HG02588 (cell line): ENCODE results near the gene MOK.
"Not testable (repeated sequence)": the region's sequence is repeated elsewhere in the genome, so short reads cannot be mapped to it uniquely, and the experiment has no call there.

Experiments used
- ATAC-seq: cut with Tn5 transposase; IDR thresholded peaks from one replicate; pipeline ENCODE4 v1.9.1; 2021; ENCODE audit warnings: mild to moderate bottlenecking, moderate library complexity; ENCODE audit not compliant: unreplicated experiment

The MOK gene

DNA sequence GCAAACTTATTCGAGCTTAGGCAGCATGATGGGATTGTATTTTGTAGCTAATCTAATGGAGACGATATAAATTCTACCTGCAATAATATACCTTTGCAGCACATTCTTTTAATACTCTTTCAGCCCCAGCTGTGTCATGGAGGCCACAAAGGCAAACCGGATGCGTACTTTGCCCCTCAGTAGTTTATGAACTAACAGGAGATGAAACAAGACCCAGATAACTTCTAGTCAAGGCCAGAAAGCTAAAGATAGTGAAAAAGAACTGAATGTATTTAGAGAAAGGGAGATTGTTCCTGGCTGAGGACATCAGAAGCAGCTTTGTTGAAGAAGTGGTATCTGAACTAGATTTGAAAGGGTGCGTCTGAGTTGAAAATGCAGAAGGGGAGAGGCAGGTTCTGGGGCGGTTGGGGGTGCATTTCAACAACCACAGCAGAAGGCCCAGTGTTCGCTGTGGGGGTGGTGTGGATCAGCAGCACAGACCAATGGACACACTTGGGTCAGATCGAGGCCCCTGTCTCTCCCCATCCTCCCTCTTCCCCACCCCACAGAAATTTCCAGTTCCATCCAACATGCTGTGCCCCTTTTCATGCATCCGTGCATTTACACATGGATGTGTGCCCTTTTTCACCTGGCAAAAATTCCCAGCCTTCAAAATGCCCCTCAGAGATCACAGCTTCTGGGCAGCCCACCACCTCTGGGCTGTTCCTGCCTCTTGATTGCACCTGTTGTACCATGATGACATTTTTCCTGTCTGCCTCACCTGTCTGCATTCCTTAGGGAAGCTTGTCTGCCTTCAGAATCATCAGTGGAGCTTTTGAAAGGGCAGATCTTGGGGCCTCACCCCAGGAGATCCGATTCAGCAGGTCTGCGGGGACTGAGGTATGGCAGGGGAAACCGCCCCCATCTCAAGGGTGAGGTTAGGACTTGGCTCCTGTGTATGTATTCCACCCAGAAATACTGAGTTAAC lies 16.8 kb upstream of the MOK start:
- no peak for ATAC-seq

DNA sequence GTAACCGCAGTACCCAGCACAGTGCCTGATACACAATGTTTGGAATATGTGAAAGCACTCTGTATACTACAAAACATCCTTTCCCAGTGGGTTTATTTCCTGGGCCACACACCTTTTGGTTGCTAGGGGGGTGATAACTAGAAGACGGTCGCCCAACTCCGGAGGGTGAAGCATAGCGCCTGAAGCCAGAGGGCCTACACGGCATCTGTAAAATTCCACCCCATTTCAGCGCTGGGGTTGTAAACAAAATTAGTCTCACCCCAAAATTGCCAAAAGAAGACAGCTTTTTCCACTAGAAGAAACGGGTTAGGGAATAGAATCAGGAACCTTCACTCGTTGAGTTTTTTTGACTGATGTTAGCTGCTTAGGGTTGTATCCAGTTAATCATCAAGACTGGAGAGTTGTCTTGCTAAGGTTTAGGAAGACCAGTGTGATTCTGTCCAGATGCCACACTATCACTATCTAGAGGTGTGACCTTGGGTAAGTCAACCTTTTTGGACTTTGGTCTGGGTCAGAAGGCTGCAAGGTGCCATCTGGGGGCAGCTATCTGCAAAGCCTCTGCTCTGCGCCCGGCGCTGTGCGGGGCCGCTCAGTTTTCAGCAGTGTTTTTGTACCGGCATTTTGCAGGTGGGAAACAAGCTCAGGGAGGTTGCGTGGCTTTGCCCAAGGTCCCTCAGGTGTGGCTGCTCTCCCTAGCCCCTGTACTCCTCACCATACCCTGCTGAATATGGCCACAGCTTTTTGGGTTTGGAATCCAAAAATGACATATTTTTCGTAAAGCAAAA lies 15.9 kb upstream of the MOK start:
- ATAC-seq = no peak

- peak; percentile 26 for ATAC-seq
These were observed 15.2 kb upstream of the MOK start for GRCh38 chr14:102320033-102320660.

- peak; percentile 51 for ATAC-seq
These were observed 14.5 kb upstream of the MOK start, which contains the start of gene ZNF839 for GRCh38 chr14:102319351-102320032. ZNF839 (plus strand) TSS chr14:102319746; CDS start chr14:102319766, 20 bp downstream.

- ATAC-seq = no peak
These were observed 13.9 kb upstream of the MOK start for GRCh38 chr14:102318781-102319276.

DNA sequence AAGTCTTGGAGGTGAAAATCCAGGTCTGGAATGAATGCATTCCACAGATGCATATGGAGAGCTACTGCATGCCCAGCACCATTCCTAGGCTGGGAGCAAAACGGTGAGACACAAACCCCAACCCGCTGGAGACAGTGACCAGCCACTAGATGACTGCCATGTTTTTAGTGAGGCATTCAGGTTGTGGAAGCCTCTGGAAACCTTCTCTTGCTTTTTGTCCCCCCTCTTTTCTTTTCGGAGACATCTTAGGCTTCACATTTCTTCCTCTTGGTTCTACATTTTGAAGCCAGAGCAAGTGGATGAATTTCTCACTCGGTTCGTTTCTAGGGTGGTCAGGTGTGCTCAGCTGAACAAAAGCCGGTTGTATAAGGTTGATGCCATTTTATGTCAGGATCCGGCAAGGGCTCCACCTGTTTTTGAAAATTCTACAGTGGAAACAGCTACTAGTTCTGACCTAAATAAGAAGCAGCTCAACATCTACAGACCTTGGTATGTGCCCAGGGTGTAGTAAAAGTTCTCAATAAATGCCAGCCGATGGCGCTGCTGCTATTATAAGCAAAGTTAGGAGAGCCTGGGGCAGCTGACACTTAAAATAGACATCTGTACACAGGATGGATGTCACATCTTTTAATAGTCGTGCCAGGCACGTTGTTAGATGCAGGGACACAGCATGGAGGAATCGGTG lies 12.7 kb upstream of the MOK start:
- no peak for ATAC-seq

DNA sequence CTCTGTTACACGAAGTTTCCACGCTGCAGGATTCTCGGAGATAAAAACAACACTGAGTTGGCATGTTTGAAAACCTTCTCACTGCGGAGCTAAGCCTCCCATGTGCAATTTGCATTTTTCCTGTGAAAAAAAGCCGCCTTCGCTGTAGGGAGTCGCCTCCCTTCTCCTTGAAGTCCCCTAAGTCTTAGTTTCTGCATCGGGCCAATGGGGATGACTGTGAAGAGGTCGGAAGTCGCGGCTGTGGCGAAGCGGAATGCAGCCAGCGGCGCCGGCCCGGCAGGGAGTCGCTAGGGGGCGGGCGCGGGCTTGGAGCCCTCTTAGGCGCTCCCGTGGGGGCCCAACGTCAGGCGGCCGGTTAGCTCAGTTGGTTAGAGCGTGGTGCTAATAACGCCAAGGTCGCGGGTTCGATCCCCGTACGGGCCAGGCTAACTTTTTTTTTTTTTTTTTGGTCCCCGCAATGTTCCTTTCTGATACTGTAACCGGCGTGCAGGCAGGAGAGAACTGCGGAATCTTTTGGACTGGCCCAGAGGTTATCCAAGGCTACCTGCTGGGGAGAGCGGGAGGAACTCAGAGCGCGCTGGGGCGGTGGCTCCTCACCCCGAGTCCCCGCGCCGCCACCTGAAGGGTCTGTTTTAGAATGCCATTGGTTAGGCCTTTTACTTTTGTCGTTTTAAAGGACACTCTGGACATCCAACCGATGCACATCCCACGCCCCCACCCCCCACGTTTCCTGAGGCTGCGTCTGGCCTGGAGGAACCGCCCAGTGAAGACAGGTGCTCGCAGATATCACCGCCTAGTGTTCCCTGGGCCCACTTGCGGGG lies 12.0 kb upstream of the MOK start:
- peak; percentile 63 for ATAC-seq

DNA sequence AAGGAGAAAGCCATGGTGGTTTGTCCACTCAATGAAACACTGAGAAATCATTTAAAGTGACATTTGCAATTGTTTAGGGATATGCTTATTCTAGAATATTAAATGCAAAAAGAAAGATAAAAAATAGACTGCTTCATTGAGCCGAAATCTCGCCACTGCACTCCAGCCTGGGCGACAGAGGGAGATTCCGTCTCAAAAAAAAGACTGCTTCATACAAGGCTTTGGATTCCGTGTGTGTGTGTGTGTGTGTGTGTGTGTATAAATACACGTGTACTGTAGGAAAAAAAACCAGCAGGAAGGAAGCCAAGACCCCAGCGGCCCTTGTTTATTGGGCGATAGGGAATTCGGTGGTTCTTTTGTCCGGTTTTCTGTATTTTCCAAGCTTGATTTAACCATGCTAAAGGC lies 11.4 kb upstream of the MOK start:
- no peak for ATAC-seq

DNA sequence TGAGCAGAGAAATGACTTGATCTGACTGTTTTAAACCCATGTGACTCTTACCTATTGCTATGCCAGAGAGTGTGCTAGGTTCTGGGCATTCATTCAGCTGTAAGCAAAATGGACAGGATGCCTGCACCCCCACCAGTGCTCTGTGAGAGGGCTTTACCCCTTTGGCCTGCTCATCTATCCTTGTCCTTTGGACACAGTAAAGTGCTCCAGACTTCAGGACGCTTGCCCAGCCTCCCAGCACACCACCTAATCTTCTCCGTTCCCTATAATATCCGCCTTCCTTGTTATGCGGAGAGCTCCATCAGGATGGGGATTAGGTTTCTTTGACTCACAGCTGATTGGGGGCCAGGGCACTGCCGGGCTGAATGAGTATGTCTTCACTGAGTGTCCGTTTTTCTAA lies 10.2 kb upstream of the MOK start:
- no peak for ATAC-seq

DNA sequence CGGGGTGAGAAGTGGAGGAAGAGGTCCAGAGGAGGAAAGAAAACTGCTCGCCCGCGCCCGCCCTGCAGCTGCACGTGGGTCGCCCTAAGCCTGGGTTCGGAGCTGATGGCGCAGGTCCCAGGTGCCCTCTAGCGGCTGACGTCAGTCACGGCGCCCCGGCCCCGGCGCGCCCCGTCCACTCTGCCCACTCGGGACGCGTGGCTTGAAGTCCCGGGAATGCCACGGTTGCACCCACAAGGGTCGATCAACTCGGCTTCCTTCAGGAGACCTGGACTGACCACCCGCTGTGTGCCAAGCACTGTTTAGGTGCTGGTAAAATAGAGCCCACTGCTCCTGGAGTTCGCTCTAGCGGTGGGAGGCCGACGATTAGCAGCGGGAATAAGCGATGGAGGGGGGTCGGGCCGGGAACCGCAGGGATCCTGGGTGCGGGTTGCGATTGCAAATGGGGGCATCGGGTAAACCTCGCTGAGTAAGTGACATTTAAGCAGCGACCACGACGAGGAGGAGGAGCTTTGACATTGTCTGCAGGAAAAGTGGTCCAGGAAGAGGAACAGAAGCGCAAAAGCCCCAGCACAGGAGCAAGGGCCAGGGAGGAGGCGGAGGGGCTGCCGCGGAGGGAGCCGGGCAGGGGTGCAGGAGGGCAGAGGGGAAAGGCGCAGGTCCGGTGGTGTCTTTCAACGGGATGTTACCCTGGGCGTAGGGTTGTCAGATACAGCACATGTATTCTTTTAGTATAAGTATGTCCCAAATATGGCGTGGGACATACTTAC lies 9.5 kb upstream of the MOK start:
- peak; percentile 46 for ATAC-seq

- no peak for ATAC-seq
These were observed 1.3 kb downstream of the MOK start for GRCh38 chr14:102303664-102304063.

GRCh38 chr14:102298303-102299070 lies 6.5 kb downstream of the MOK start:
- not testable (repeated sequence) for ATAC-seq

DNA sequence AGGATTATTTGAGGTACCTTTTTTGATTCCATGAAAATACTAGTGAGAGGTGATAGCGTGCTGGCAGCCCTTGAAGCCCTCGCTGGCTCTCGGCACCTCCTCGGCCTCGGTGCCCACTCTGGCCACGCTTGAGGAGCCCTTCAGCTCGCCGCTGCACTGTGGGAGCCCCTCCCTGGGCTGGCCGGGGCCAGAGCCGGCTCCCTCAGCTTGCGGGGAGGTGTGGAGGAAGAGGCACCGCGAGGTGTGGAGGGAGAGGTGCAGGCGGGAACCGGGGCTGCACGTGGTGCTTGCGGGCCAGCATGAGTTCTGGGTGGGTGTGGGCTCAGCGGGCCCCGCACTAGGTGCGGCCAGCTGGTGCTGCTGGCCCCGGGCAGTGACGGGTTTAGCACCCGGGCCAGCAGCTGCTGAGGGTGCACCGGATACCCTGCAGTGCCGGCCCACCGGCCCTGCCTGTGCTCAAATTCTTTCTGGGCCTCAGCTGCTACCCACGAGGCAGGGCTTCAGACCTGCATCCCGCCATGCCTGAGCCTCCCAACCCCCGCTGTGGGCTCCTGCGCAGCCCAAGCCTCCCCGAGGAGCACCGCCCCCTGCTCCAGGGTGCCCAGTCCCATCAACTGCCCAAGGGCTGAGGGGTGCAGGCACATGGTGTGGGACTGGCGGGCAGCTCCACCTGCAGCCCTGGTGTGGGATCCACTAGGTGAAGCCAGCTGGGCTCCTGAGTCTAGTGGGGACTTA lies 7.4 kb downstream of the MOK start:
- no peak for ATAC-seq

- no peak for ATAC-seq
These were observed 9.7 kb downstream of the MOK start for GRCh38 chr14:102295270-102295669.

GRCh38 chr14:102293781-102294180 lies 11.2 kb downstream of the MOK start:
- no peak for ATAC-seq

DNA sequence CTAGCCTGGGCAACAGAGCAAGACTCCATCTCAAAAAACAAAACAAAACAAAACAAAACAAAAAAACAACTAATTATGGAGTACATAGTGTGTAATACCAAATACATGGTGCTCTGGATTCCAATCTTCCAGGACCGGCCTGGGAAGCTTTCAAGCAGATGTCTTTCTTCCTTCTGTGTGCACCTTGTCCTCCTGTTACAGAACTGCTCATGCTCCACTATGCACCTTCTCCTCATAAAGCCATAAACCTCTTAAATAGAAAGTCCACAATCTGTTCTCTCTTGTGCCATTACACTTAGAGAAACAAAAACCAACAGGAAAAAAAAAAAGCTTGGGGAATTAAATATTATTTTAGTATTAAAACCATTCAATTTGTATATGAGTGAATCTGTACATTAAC lies 12.5 kb downstream of the MOK start:
- ATAC-seq = no peak

- ATAC-seq = no peak
These were observed 16.8 kb downstream of the MOK start for GRCh38 chr14:102288139-102288538.
